ENCODE results near the gene ENTPD2.

DNA sequence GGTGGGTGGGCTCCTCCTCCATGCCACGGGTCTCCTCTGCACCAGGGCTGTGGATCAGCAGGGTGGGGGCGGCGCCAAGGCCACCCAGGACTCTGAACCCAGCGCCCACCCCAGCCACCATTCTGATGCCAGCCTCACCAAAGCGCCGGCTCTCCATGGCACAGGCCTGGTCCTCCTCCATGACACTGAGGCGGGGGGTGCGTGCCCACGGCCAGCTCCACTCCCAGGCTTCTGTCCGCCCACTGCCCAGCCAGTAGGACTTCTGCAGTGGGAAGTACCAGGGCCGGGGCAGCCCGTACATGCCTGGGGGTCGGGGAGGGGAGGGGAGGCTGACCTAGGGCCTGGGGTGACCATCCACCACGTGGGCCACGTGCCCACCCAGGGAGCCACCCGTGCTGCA, 37.4 kb downstream of the ENTPD2 start:
- TF ChIP-seq, protein P1, sequence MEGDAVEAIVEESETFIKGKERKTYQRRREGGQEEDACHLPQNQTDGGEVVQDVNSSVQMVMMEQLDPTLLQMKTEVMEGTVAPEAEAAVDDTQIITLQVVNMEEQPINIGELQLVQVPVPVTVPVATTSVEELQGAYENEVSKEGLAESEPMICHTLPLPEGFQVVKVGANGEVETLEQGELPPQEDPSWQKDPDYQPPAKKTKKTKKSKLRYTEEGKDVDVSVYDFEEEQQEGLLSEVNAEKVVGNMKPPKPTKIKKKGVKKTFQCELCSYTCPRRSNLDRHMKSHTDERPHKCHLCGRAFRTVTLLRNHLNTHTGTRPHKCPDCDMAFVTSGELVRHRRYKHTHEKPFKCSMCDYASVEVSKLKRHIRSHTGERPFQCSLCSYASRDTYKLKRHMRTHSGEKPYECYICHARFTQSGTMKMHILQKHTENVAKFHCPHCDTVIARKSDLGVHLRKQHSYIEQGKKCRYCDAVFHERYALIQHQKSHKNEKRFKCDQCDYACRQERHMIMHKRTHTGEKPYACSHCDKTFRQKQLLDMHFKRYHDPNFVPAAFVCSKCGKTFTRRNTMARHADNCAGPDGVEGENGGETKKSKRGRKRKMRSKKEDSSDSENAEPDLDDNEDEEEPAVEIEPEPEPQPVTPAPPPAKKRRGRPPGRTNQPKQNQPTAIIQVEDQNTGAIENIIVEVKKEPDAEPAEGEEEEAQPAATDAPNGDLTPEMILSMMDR (IDR thresholded peaks at IDR 0.05): no peak
- no peak for TF ChIP-seq POLR2A (IDR thresholded peaks at IDR 0.05)

Measured in upper lobe of left lung (tissue), 4 donors.